HEK293 (cell line): ENCODE results near the gene GNAT1.

Experiments used
- GLIS2 ChIP-seq: fragments of 450-650 bp; formaldehyde crosslinking; IDR thresholded peaks from 2 replicates; pipeline ENCODE4 v1.5.1; 2016; ENCODE audit warnings: missing biosample characterization, missing genetic modification characterization
- KLF16 ChIP-seq: fragments of 450-650 bp; formaldehyde crosslinking; IDR thresholded peaks from 2 replicates; pipeline ENCODE4 v1.5.1; 2017; ENCODE audit warnings: missing biosample characterization, missing genetic modification characterization
- MEIS1 ChIP-seq: sonication (generic); formaldehyde crosslinking; IDR thresholded peaks from 2 replicates; pipeline ENCODE4 v1.8.1; 2022; ENCODE audit warnings: missing genetic modification reagents, mild to moderate bottlenecking, borderline replicate concordance
- MZF1 ChIP-seq: fragments of 450-650 bp; formaldehyde crosslinking; IDR thresholded peaks from 2 replicates; pipeline ENCODE4 v1.5.1; 2017; ENCODE audit warnings: missing biosample characterization, missing genetic modification characterization, borderline replicate concordance
- PRDM1 ChIP-seq: fragments of 450-650 bp; formaldehyde crosslinking; IDR thresholded peaks from 2 replicates; pipeline ENCODE4; 2016; ENCODE audit warnings: missing biosample characterization, missing genetic modification characterization
- ZFP37 ChIP-seq: fragments of 450-650 bp; formaldehyde crosslinking; IDR thresholded peaks from 2 replicates; pipeline ENCODE4 v1.5.1; 2016; ENCODE audit warnings: missing biosample characterization, missing genetic modification characterization
- ZNF174 ChIP-seq: fragments of 450-650 bp; formaldehyde crosslinking; IDR thresholded peaks from 2 replicates; pipeline ENCODE4 v1.5.0; 2017; ENCODE audit warnings: missing biosample characterization, mild to moderate bottlenecking, missing genetic modification characterization
- ZNF324 ChIP-seq: fragments of 450-650 bp; formaldehyde crosslinking; IDR thresholded peaks from 2 replicates; pipeline ENCODE4 v1.5.1; 2016; ENCODE audit warnings: missing biosample characterization, missing genetic modification characterization
- ZNF350 ChIP-seq: fragments of 450-650 bp; formaldehyde crosslinking; IDR thresholded peaks from 2 replicates; pipeline ENCODE4 v1.5.0; 2017; ENCODE audit warnings: missing biosample characterization, mild to moderate bottlenecking, missing genetic modification characterization
- ZNF510 ChIP-seq: fragments of 450-650 bp; formaldehyde crosslinking; IDR thresholded peaks from 2 replicates; pipeline ENCODE4 v1.5.1; 2018; ENCODE audit warnings: mild to moderate bottlenecking, missing genetic modification characterization, missing biosample characterization; ENCODE audit not compliant: insufficient replicate concordance
- ZNF670 ChIP-seq: fragments of 450-650 bp; formaldehyde crosslinking; IDR thresholded peaks from 2 replicates; pipeline ENCODE4 v1.5.1; 2016; ENCODE audit warnings: missing biosample characterization, missing genetic modification characterization, low read depth
- TF ChIP-seq, protein P1 (sequence below): fragments of 450-650 bp; formaldehyde crosslinking; IDR thresholded peaks from 2 replicates; pipeline ENCODE4 v1.5.1; 2016; ENCODE audit warnings: missing biosample characterization, missing genetic modification characterization
- TF ChIP-seq, protein P2 (sequence below): fragments of 450-650 bp; formaldehyde crosslinking; IDR thresholded peaks from 2 replicates; pipeline ENCODE4 v1.5.1; 2017; ENCODE audit warnings: missing biosample characterization, mild to moderate bottlenecking, missing genetic modification characterization, moderate library complexity
- TF ChIP-seq, protein P3 (sequence below): fragments of 450-650 bp; formaldehyde crosslinking; IDR thresholded peaks from 2 replicates; pipeline ENCODE4; 2016; ENCODE audit warnings: missing biosample characterization, missing genetic modification characterization

DNA sequence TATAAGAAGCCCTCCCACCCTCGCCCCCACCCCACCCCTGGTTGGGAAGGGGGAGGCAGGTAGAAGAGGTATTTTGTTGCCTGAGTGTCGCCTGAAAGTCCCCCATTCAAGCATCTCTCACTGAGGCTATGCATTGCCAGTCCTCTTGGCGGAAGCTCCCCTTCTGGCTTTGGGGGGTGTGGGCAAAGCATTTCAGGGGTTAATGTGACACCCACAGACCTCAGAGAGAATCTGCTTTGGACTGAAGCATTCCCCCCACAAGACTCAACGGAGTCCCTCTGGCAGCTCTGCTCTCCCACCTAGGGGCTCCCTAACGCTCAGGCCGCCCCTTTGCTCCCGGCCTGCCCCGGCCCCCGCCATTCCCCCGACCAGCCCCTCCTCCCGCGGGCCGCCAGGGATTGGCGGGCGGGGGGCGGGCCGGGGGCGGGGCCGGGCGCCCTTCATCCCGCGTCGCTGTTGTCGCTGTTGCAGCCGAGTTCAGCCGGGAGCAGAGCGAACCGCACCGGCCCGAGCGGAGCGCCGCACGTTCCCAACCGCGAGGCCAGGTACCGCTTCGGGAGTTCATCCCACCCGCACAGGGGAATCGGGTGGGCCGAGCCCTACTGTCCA is 13.5 kb downstream of the GNAT1 start, which contains the start of gene SLC38A3:
- no peak for TF ChIP-seq PRDM1 (tag by site-specific recombination)
- no peak for TF ChIP-seq ZNF174
- no peak for TF ChIP-seq KLF16 (tag by site-specific recombination)
- TF ChIP-seq ZFP37 (tag by site-specific recombination), result no peak
- TF ChIP-seq, protein P1, sequence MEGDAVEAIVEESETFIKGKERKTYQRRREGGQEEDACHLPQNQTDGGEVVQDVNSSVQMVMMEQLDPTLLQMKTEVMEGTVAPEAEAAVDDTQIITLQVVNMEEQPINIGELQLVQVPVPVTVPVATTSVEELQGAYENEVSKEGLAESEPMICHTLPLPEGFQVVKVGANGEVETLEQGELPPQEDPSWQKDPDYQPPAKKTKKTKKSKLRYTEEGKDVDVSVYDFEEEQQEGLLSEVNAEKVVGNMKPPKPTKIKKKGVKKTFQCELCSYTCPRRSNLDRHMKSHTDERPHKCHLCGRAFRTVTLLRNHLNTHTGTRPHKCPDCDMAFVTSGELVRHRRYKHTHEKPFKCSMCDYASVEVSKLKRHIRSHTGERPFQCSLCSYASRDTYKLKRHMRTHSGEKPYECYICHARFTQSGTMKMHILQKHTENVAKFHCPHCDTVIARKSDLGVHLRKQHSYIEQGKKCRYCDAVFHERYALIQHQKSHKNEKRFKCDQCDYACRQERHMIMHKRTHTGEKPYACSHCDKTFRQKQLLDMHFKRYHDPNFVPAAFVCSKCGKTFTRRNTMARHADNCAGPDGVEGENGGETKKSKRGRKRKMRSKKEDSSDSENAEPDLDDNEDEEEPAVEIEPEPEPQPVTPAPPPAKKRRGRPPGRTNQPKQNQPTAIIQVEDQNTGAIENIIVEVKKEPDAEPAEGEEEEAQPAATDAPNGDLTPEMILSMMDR (tag by site-specific recombination), result no peak
- TF ChIP-seq, protein P2, sequence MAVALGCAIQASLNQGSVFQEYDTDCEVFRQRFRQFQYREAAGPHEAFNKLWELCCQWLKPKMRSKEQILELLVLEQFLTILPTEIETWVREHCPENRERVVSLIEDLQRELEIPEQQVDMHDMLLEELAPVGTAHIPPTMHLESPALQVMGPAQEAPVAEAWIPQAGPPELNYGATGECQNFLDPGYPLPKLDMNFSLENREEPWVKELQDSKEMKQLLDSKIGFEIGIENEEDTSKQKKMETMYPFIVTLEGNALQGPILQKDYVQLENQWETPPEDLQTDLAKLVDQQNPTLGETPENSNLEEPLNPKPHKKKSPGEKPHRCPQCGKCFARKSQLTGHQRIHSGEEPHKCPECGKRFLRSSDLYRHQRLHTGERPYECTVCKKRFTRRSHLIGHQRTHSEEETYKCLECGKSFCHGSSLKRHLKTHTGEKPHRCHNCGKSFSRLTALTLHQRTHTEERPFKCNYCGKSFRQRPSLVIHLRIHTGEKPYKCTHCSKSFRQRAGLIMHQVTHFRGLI (tag by site-specific recombination), result no peak
- no peak for TF ChIP-seq ZNF670
- TF ChIP-seq ZNF324 (tag by site-specific recombination), result no peak
- no peak for TF ChIP-seq ZNF350 (tag by site-specific recombination)
- TF ChIP-seq MZF1 (tag by site-specific recombination), result no peak
- no peak for TF ChIP-seq MEIS1
- TF ChIP-seq ZNF510 (tag by site-specific recombination), result no peak
- TF ChIP-seq GLIS2, result no peak
- TF ChIP-seq, protein P3, sequence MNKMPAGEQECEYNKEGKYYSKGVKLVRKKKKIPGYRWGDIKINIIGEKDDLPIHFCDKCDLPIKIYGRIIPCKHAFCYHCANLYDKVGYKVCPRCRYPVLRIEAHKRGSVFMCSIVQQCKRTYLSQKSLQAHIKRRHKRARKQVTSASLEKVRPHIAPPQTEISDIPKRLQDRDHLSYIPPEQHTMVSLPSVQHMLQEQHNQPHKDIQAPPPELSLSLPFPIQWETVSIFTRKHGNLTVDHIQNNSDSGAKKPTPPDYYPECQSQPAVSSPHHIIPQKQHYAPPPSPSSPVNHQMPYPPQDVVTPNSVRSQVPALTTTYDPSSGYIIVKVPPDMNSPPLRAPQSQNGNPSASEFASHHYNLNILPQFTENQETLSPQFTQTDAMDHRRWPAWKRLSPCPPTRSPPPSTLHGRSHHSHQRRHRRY (tag by site-specific recombination), result no peak
